GM08714 (cell line): ENCODE results near the gene HLA-DPA1.

ENCODE experiments used
- H3K4me3 ChIP-seq: fragments of 200-500 bp; sonication (Bioruptor generic); 2 replicates; pipeline ENCODE4 v1.5.1; 2014; ENCODE audit warnings: mild to moderate bottlenecking, low read length, inconsistent platforms
- ZNF274 ChIP-seq: IDR thresholded peaks from 2 replicates; pipeline ENCODE4 v1.6.1; 2012; ENCODE audit warnings: mild to moderate bottlenecking, low read depth, low read length

HLA-DPA1 gene

GRCh38 chr6:33079580-33079979 lies 6.1 kb upstream of the HLA-DPA1 start:
- no peak overlapping the region for H3K4me3 ChIP-seq
- TF ChIP-seq ZNF274 = no peak

GRCh38 chr6:33078919-33079521 lies 5.6 kb upstream of the HLA-DPA1 start:
- TF ChIP-seq ZNF274 = no peak
- peak overlapping the region; percentile 6; the same call in 1 of the 2 replicates for H3K4me3 ChIP-seq

- TF ChIP-seq ZNF274 = no peak
- peak overlapping the region; percentile 72; the same call in 1 of the 2 replicates for H3K4me3 ChIP-seq
Observed at GRCh38 chr6:33078442-33078841, 5.0 kb upstream of the HLA-DPA1 start.

GRCh38 chr6:33077908-33078307 lies 4.5 kb upstream of the HLA-DPA1 start:
- no peak for TF ChIP-seq ZNF274
- H3K4me3 ChIP-seq = peak overlapping the region; percentile 72

- H3K4me3 ChIP-seq = peak overlapping the region; percentile 98
- TF ChIP-seq ZNF274 = no peak
Observed at GRCh38 chr6:33076406-33076934, 3.0 kb upstream of the HLA-DPA1 start.

GRCh38 chr6:33075568-33076405 lies 2.3 kb upstream of the HLA-DPA1 start, which contains the start of gene HLA-DPB1:
Gene HLA-DPB1 (plus strand): TSS chr6:33075990. CDS start chr6:33076042, 52 bp downstream.
- no peak for TF ChIP-seq ZNF274
- H3K4me3 ChIP-seq = peak within 1 kb of the TSS; percentile 98

GRCh38 chr6:33075208-33075567 lies 1.7 kb upstream of the HLA-DPA1 start:
- H3K4me3 ChIP-seq = peak overlapping the region; percentile 98
- TF ChIP-seq ZNF274 = no peak

GRCh38 chr6:33072508-33073100 lies 845 bp downstream of the HLA-DPA1 start:
- no peak for TF ChIP-seq ZNF274
- H3K4me3 ChIP-seq = peak overlapping the region; percentile 85

- TF ChIP-seq ZNF274 = no peak
- peak overlapping the region; percentile 85 for H3K4me3 ChIP-seq
Observed at GRCh38 chr6:33071569-33071968, 1.9 kb downstream of the HLA-DPA1 start.

- TF ChIP-seq ZNF274 = no peak
- H3K4me3 ChIP-seq = peak overlapping the region; percentile 85
Observed at GRCh38 chr6:33070909-33071308, 2.5 kb downstream of the HLA-DPA1 start.

GRCh38 chr6:33069021-33069738 lies 4.3 kb downstream of the HLA-DPA1 start:
- no peak overlapping the region for H3K4me3 ChIP-seq
- TF ChIP-seq ZNF274 = no peak

GRCh38 chr6:33066917-33067521 lies 6.4 kb downstream of the HLA-DPA1 start:
- no peak overlapping the region for H3K4me3 ChIP-seq
- no peak for TF ChIP-seq ZNF274

GRCh38 chr6:33065312-33065711 lies 8.1 kb downstream of the HLA-DPA1 start:
- TF ChIP-seq ZNF274 = no peak
- no peak overlapping the region for H3K4me3 ChIP-seq
